Muscle layer of colon (tissue), 2 donors: ENCODE results near the gene GAS5.
"Not testable (repeated sequence)": the region's sequence is repeated elsewhere in the genome, so short reads cannot be mapped to it uniquely, and the experiment has no call there.

Experiments used
- H3K27ac ChIP-seq: one replicate; pipeline ENCODE4 v1.7.0; 2013; ENCODE audit warnings: low read depth, mild to moderate bottlenecking, low read length, moderate library complexity
- H3K27me3 ChIP-seq, 2 donors: one replicate each; pipeline ENCODE4 v1.7.0; 2013; ENCODE audit warnings: low read length in 2 of 2, mild to moderate bottlenecking in 2 of 2; ENCODE audit not compliant: insufficient read depth in 2 of 2, control insufficient read depth in 1 of 2
- H3K36me3 ChIP-seq: one replicate; pipeline ENCODE4 v1.7.0; 2013; ENCODE audit warnings: mild to moderate bottlenecking, low read length; ENCODE audit not compliant: insufficient read depth
- H3K4me1 ChIP-seq: one replicate; pipeline ENCODE4 v1.7.0; 2013; ENCODE audit warnings: mild to moderate bottlenecking, low read length; ENCODE audit not compliant: insufficient read depth
- H3K4me3 ChIP-seq, 2 donors: one replicate each; pipeline ENCODE4 v1.7.0; 2013; ENCODE audit warnings: low read length in 2 of 2, low read depth in 1 of 2, mild to moderate bottlenecking in 1 of 2, moderate library complexity in 1 of 2
- H3K9ac ChIP-seq: one replicate; pipeline ENCODE4 v1.7.0; 2013; ENCODE audit warnings: low read length
- H3K9me3 ChIP-seq: one replicate; pipeline ENCODE4 v1.7.0; 2013; ENCODE audit warnings: mild to moderate bottlenecking, low read length
- donor health status: abdominal sarcoma.
- donor health status: Adenocarcinoma of cecum.

The GAS5 gene

GRCh38 chr1:173859547-173859946 is 8.2 kb downstream of the GAS5 start:
- H3K36me3 ChIP-seq: peaks cover 28% of the 10 kb centered on the region
- H3K27ac ChIP-seq, H3K9ac ChIP-seq, H3K9me3 ChIP-seq, H3K4me1 ChIP-seq, H3K27me3 ChIP-seq, H3K4me3 ChIP-seq: not testable (repeated sequence)

- no peak overlapping the region for H3K4me3 ChIP-seq
- peaks cover 24% of the 10 kb centered on the region for H3K36me3 ChIP-seq
- no peaks in the 10 kb centered on the region for H3K27me3 ChIP-seq
- no peaks in the 10 kb centered on the region for H3K4me1 ChIP-seq
- no peak overlapping the region for H3K9ac ChIP-seq
- H3K27ac ChIP-seq: no peak overlapping the region
- H3K9me3 ChIP-seq: no peaks in the 10 kb centered on the region
Observed at GRCh38 chr1:173857363-173857917, 10.3 kb downstream of the GAS5 start.

- no peaks in the 10 kb centered on the region for H3K9me3 ChIP-seq
- H3K4me3 ChIP-seq: no peak overlapping the region
- H3K9ac ChIP-seq: no peak overlapping the region
- H3K27me3 ChIP-seq: no peaks in the 10 kb centered on the region
- H3K36me3 ChIP-seq: peaks cover 24% of the 10 kb centered on the region
- H3K27ac ChIP-seq: no peak overlapping the region
- no peaks in the 10 kb centered on the region for H3K4me1 ChIP-seq
Observed at GRCh38 chr1:173856903-173857302, 10.9 kb downstream of the GAS5 start.

- H3K4me1 ChIP-seq: no peaks in the 10 kb centered on the region
- H3K27me3 ChIP-seq: no peaks in the 10 kb centered on the region
- peaks cover 24% of the 10 kb centered on the region for H3K36me3 ChIP-seq
- H3K27ac ChIP-seq: no peak overlapping the region
- no peaks in the 10 kb centered on the region for H3K9me3 ChIP-seq
- H3K4me3 ChIP-seq: no peak overlapping the region
- H3K9ac ChIP-seq: no peak overlapping the region
Observed at GRCh38 chr1:173856014-173856413, 11.8 kb downstream of the GAS5 start.

GRCh38 chr1:173853074-173853473 is 14.7 kb downstream of the GAS5 start:
- peaks cover 24% of the 10 kb centered on the region for H3K36me3 ChIP-seq
- no peaks in the 10 kb centered on the region for H3K9me3 ChIP-seq
- H3K4me3 ChIP-seq: no peak overlapping the region
- H3K4me1 ChIP-seq: no peaks in the 10 kb centered on the region
- H3K27ac ChIP-seq: no peak overlapping the region
- H3K9ac ChIP-seq: no peak overlapping the region
- H3K27me3 ChIP-seq: no peaks in the 10 kb centered on the region

GRCh38 chr1:173852105-173852504 is 15.7 kb downstream of the GAS5 start:
- peaks cover 15% of the 10 kb centered on the region for H3K36me3 ChIP-seq
- no peaks in the 10 kb centered on the region for H3K4me1 ChIP-seq
- no peak overlapping the region for H3K27ac ChIP-seq
- no peaks in the 10 kb centered on the region for H3K27me3 ChIP-seq
- no peak overlapping the region for H3K9ac ChIP-seq
- no peaks in the 10 kb centered on the region for H3K9me3 ChIP-seq
- H3K4me3 ChIP-seq: no peak overlapping the region

- Histone ChIP-seq H3K27ac (no peak overlapping the region), H3K4me1 (no peaks in the 10 kb centered on the region), H3K27me3 (no peaks in the 10 kb centered on the region), H3K9ac (no peak overlapping the region), H3K4me3 (no peak overlapping the region), H3K36me3 (peaks cover 6% of the 10 kb centered on the region), H3K9me3 (no peaks in the 10 kb centered on the region)
Observed at GRCh38 chr1:173832748-173833147, 35.0 kb downstream of the GAS5 start.

GRCh38 chr1:173827611-173828010 is 40.2 kb downstream of the GAS5 start:
- peaks cover 6% of the 10 kb centered on the region for H3K36me3 ChIP-seq
- H3K9ac ChIP-seq: no peak overlapping the region
- no peak overlapping the region for H3K27ac ChIP-seq
- H3K9me3 ChIP-seq: no peaks in the 10 kb centered on the region
- no peaks in the 10 kb centered on the region for H3K27me3 ChIP-seq
- peaks cover 9% of the 10 kb centered on the region for H3K4me1 ChIP-seq
- no peak overlapping the region for H3K4me3 ChIP-seq

- Histone ChIP-seq H3K9ac (peak within 1 kb of the TSS; percentile 55), H3K9me3 (no peaks in the 10 kb centered on the region), H3K36me3 (no peaks in the 10 kb centered on the region), H3K27ac (peak within 1 kb of the TSS; percentile 89), H3K27me3 (no peaks in the 10 kb centered on the region), H3K4me3 (peak within 1 kb of the TSS; percentile 71 to 93), H3K4me1 (peaks cover 9% of the 10 kb centered on the region)
Observed at GRCh38 chr1:173824315-173825081, 43.3 kb downstream of the GAS5 start, which contains the start of the genes CENPL and DARS2. CENPL (minus strand) TSS chr1:173824883; CDS start chr1:173811299, 13,584 bp downstream. DARS2 (plus strand) TSS chr1:173824673; CDS start chr1:173825230, 557 bp downstream.

GRCh38 chr1:173823781-173824314 is 43.9 kb downstream of the GAS5 start:
- peak overlapping the region; percentile 63 for H3K27ac ChIP-seq
- H3K36me3 ChIP-seq: no peaks in the 10 kb centered on the region
- H3K9me3 ChIP-seq: no peaks in the 10 kb centered on the region
- H3K4me3 ChIP-seq: peak overlapping the region; percentile 71 to 93
- H3K27me3 ChIP-seq: no peaks in the 10 kb centered on the region
- peak overlapping the region; percentile 55 for H3K9ac ChIP-seq
- H3K4me1 ChIP-seq: peaks cover 9% of the 10 kb centered on the region

GRCh38 chr1:173821680-173822079 is 46.1 kb downstream of the GAS5 start:
- Histone ChIP-seq H3K36me3 (no peaks in the 10 kb centered on the region), H3K9me3 (no peaks in the 10 kb centered on the region), H3K27ac (no peak overlapping the region), H3K9ac (no peak overlapping the region), H3K4me1 (peaks cover 9% of the 10 kb centered on the region), H3K4me3 (no peak overlapping the region), H3K27me3 (no peaks in the 10 kb centered on the region)
